SIG-M5 treated with dmso at 0.1 percent for 504 hours (cell line): Measurements from ENCODE around the gene PLXND1.
"Not testable (repeated sequence)": the region's sequence is repeated elsewhere in the genome, so short reads cannot be mapped to it uniquely, and the experiment has no call there.

Source experiments
- DNase-seq: peaks from one replicate; lab custom pipeline; 2025; ENCODE audit not compliant: unreplicated experiment; lab: John Stamatoyannopoulos, UW

PLXND1 gene

DNA sequence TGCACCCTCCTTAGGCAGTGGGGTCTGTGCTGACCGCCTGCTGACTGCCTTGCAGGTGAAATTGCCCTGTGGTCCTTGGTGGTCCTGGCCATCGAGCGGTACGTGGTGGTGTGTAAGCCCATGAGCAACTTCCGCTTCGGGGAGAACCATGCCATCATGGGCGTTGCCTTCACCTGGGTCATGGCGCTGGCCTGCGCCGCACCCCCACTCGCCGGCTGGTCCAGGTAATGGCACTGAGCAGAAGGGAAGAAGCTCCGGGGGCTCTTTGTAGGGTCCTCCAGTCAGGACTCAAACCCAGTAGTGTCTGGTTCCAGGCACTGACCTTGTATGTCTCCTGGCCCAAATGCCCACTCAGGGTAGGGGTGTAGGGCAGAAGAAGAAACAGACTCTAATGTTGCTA is 75.7 kb downstream of the PLXND1 start:
- DNase-seq, result no peak

DNA sequence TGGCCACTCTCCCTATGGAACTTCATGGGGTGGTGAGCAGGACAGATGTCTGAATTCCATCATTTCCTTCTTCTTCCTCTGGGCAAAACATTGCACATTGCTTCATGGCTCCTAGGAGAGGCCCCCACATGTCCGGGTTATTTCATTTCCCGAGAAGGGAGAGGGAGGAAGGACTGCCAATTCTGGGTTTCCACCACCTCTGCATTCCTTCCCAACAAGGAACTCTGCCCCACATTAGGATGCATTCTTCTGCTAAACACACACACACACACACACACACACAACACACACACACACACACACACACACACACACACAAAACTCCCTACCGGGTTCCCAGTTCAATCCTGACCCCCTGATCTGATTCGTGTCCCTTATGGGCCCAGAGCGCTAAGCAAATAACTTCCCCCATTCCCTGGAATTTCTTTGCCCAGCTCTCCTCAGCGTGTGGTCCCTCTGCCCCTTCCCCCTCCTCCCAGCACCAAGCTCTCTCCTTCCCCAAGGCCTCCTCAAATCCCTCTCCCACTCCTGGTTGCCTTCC is 76.2 kb downstream of the PLXND1 start:
- no peak for DNase-seq

DNA sequence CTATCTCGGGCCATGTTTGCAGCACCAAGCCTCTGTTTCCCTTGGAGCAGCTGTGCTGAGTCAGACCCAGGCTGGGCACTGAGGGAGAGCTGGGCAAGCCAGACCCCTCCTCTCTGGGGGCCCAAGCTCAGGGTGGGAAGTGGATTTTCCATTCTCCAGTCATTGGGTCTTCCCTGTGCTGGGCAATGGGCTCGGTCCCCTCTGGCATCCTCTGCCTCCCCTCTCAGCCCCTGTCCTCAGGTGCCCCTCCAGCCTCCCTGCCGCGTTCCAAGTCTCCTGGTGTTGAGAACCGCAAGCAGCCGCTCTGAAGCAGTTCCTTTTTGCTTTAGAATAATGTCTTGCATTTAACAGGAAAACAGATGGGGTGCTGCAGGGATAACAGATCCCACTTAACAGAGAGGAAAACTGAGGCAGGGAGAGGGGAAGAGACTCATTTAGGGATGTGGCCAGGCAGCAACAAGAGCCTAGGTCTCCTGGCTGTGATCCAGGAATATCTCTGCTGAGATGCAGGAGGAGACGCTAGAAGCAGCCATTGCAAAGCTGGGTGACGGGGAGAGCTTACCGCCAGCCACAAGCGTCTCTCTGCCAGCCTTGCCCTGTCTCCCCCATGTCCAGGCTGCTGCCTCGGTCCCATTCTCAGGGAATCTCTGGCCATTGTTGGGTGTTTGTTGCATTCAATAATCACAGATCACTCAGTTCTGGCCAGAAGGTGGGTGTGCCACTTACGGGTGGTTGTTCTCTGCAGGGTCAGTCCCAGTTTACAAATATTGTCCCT is 76.9 kb downstream of the PLXND1 start:
- no peak for DNase-seq

DNA sequence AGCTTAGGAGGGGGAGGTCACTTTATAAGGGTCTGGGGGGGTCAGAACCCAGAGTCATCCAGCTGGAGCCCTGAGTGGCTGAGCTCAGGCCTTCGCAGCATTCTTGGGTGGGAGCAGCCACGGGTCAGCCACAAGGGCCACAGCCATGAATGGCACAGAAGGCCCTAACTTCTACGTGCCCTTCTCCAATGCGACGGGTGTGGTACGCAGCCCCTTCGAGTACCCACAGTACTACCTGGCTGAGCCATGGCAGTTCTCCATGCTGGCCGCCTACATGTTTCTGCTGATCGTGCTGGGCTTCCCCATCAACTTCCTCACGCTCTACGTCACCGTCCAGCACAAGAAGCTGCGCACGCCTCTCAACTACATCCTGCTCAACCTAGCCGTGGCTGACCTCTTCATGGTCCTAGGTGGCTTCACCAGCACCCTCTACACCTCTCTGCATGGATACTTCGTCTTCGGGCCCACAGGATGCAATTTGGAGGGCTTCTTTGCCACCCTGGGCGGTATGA is 77.8 kb downstream of the PLXND1 start, which contains the start of gene RHO:
Gene RHO, plus strand, starts transcription at position 51 of the 512 bp plus-strand sequence. Its CDS starts 95 bp downstream, at position 146.
- DNase-seq, result no peak

DNA sequence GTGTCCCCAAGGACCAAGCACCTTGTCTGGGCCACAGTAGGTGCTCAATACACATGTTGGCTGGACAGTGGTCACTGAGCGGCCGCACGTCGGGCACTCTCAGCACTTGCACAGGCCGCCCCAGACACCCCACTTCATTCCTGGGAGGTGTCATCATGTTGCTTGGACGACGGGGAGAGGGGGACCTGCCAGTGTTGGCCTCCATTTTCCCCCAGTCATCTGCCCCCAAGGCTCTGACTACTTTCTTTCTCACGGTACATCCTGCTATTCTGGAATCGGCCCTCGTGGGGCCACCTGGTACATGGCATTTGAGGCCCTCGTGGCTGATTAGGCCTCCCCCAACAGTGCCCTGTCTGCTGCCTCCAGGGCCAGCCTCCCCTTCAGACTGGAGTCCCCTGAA is 79.2 kb downstream of the PLXND1 start:
- DNase-seq, result no peak

DNA sequence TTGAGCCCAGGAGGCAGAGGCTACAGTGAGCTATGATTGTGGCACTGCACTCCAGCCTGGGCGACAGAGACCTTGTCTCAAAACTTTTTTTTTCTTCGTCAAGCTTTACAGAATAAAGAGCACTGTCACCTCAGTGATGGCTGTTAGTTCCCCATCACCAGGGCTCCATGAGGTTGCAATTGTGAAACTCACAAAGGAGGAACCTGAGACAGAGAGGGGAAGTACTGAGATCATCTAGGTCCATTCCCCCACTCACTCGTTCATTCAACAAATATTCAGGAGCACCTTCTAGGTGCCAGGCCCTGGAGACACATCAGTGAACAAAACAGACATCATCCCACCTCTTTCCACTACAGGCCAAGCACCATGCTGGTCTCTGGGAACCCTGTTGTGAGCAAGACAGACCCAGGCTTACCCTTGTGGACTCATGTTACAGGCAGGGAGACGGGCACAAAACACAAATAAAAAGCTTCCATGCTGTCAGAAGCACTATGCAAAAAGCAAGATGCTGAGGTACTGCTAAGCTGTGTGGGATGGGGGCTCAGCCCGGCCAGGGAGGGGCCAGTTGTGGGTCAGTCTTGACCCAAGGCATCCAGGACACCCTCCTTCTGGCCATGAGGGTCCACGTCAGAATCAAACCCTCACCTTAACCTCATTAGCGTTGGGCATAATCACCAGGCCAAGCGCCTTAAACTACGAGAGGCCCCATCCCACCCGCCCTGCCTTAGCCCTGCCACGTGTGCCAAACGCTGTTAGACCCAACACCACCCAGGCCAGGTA is 80.2 kb downstream of the PLXND1 start:
- peak; percentile 96 for DNase-seq

DNA sequence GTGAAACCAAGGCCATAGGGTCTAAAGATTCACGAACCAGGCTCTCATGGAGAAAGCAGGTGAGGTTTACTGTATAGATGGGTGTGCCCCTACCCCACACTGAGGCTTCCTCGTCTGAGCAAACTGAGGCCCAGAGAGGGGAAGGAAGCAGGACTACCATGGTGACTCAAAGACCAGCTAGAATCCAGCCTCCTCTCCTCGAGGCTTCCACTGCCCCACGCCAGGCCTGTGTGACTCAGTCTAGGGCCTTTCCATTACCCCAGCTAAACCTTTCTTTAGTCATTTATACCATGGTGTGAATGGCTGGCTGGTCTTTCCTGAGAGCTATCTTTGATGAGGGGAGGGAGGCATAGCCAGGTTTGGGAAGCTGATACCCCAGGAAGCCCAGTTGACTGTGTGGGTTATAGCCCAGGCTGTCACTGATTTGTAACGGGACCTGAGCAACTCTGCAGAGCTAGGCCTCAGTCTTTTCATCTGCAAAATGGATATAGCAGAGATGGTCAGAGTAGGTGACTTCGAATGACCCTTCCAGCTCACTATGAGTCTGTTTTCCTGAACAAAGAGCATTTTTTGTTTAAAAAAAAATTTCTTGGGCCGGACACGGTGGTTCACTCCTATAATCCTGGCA is 81.0 kb downstream of the PLXND1 start:
- DNase-seq, result no peak

DNA sequence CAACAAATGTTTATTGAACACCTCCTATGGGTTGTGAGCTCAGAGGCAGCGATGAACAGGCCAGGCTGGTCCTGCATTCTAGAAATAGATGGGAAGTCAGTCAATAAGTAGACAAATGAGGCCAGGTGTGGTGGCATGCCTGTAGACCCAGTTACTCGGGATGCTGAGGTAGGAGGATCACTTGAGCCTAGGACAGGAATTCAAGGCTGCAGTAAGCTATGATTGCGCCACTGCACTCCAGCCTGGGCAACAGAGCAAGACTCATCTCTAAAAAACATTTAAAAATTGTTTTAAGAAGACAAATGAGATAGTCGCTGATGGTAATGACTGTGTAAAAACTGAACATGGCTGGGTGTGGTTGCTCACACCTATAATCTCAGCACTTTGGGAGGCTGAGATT is 82.4 kb downstream of the PLXND1 start:
- DNase-seq, result no peak

DNA sequence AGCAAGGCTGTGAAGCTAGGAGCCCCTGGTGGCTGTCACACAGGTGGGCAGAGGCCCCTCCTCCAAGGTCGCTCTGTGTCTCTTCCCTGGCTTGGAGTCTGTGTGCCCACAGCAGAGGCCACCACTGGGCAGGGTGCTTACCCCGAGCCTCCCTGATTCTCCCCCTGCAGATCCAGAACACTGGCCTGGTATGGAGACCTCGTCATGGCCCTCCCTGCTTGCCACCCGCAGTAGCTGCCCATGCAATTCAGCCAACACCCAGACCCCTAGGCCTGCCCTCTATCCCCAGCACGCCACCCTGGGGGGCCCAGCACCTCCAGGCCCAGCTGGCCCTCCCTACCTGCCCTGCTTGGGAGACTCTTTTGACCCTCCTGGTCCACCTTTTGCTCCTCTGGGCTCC is 83.5 kb downstream of the PLXND1 start:
- no peak for DNase-seq

DNA sequence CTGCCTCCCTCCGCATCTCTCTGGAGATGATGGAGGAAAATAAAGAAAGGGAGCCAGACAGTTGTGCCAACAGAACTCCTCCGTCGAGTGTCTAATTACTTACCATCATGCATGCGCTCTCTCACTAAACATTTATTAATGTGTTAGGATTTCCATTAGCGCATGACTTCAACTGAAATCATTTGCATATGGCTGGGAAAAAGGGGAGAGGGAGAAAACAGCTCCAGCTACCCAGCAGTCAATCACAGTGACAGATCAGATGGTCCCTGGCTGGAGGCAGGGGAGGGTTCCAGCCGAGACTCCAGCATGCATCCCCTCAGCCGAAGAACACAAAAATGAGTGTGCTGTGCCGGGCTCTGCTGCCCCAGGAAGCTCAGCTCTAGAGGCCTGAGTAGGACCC is 84.9 kb downstream of the PLXND1 start:
- DNase-seq, result no peak

DNA sequence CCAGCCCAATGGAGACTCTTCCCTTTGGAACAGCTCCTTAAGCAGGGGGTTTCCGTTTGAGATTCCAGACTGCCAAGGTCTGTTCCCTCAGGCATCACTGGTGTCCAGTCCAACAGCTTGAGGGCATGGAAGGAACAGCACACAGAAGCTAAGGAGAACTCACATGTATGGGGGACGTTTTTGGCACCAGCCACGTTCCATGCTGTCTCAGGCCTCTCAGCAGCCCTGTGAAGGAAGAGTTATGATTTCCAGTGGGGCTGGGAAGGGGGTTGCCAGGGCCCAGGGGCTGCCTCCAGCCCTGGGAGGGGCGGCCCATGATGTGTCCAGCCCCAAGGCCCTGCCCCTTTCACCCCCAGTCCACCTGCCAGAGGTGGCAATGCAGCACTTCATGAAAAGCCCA is 85.5 kb downstream of the PLXND1 start:
- DNase-seq, result no peak

DNA sequence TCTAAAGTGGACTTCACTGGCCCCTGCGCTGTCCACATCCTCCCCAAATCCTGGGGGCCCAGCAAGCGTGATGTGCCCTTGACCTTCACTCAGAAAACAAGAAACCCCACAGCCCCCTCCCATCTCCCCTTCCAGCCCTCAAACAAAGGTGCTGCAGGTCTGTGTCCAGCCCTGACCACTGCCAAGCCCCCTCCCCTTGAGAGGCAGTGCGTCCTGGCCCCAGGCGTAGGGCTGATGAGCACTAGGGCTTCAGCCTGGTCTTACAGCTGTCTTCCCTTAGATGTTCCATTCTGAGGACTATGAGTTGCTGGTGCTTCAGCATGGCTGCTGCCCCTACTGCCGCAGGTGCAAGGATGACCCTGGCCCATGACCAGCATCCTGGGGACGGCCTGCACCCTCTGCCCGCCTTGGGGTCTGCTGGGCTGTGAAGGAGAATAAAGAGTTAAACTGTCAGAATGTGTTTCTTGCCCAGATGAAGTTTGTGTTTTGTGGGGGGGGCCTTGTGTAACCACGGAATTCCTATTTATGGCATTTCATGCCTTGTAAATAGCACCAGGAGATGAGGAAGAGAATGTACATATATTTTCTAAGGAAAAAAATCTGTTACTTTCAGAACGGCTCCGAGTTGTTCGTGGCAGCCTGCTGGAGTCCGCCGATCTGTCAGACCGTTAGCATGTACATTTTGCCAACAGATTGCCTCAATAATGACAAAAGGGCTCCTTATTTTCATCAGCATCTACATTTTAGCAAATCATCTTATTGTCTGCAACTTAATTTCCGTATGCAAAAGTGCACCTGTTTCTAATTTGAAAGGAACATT is 86.4 kb downstream of the PLXND1 start:
- DNase-seq, result no peak

DNA sequence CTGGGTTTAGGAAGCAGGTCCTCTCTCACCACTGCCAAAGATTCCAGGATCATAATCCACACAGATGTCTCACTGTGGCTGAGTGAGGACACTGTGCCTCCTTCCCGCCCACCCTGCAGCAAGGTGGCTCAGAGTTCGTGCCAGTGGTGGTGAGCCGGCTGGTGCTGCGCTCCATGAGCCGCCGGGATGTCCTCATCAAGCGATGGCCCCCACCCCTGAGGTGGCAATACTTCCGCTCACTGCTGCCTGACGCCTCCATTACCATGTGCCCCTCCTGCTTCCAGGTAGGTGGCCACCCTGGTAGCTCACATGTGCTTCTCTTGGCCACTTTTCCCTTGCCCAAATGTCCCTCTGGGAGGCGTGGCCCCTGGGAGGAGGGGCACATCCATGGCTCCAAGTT is 87.0 kb downstream of the PLXND1 start:
- DNase-seq, result no peak

DNA sequence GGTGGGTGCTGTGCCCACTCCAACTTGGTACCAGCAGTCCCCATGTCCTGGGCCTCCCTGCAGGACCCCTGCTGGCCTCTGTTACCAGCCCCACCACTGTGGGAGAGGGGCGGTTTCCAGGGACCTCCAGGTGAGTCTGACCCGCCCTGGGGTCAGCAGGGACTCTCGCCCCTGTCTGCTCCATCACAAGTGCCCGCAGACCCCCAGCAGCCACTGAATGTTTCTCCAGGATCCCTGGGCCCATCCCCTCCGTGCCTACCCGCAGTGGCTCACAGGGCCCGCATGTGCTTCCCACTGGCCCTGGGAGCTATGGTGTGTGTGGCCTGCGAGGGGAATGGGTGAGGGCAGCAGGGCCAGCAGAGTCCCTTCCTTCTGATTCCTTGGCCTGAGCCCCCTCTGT is 87.9 kb downstream of the PLXND1 start:
- DNase-seq, result no peak

DNA sequence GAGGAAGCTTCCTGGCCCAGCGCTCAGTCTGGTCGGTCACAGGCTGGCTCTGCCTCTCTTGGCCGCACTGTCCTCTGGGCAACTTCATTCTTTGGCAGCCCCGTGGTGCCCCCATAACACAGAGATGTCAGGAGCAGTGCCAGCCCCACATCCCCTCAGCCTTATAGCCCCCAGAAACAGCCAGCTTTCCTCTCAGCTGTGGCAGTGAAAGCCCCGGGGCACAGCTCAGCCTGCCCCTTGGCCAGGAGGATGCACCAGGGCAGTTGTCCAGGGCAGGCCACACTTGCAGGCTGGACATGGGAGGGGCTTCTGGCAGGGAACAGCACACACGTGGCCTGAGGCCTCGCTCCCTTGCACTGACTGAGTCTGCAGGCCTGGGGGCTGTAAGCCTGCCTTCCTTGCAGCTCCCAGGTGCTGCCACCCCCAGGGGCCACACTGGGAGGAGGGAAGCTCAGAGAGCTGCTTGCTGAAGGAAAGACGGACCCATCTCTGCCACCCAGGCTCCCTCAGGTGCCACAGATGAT is 88.4 kb downstream of the PLXND1 start:
- no peak for DNase-seq

DNA sequence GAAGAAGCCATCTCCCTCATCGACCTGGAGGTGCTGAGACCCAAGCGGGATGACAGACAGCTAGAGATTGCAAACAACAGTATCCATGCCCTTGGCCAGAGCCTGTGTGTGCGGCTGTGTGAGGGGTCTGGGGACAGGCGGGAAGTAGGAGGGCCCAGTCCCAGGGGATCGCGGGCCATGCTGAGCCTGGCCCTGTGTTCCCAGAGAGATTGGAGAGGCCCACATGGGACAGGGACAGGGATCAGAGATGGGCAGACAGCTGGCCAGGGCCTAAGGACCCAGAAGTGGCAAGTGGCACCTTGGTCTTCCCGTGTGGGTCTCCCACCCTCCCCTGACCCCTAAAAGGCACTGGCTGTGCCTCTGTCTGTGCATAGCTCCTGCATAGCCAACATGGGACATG is 89.0 kb downstream of the PLXND1 start:
- no peak for DNase-seq

DNA sequence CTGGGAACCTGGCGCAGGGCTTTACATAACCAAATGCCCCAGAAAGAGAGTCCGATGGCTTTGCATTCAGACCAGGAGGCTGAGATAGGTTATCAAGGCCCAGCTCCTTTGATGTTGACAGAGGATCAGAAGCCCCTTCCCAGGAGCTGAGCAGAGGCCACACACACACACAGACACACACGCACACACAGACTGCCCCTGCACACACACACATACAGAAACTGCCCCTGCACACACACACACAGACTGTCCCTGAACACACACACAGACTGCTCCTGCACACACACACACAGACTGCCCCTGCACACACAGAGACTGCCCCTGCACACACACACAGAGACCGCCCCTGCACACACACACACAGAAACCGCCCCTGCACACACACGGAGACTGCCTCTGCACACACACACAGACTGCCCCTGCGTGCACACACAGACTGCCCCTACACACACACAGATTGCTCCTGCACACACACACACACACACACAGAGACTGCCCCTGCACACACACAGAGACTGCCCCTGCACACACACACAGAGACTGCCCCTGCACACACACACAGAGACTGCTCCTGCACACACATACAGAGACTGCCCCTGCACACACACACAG is 90.5 kb downstream of the PLXND1 start:
- DNase-seq, result not testable (repeated sequence)

DNA sequence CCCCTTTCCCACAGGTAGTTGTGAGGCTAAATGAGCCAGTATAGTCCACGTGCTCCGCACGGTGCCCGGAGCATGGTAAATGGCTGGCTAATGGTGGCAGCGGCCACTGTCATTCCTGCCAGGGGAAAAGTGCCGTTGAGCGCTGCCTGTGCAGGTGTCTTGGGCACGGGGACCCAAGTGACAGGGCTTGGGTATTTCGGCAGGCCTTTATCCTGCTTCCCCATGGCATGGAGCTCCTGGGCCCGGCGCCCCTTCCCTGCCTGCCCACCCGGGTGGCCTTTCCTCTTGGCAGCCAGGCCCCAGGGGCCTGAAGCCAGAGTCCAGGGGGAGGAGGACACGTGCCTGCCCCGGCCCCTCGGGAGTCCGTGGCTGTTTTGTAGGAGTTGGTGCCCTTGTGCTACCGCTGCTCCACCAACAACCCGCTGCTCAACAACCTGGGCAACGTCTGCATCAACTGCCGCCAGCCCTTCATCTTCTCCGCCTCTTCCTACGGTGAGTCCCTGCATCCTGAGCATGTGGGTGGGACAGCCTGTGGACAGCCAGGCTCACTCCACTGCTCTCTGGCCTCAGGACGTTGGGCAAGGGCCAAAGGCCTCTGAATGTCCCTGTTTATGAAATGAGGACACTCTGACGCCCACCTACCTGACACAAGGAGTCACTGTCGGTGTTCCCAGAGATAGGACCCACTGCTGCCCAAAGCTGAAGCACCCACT is 91.2 kb downstream of the PLXND1 start:
- DNase-seq, result not testable (repeated sequence)

DNA sequence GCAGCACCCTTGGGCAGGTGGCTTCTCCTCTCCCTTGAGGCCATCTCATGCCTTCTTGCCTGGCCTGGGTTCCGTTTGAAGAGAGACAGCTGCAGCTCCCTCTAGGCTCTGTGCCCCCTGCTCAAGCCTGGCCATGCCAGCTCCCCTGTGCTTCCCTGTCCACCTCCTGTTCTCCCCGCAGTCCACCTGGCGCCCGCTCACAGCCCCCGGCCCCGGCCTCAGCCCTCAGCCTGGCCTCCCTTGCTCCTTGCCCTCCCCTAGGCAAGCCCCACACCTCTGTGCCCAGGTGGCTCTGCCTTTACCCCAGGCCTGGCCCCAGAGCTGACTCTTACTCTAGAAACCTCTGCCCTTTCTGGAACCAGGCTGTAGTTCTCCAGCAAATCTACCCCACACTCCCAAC is 91.9 kb downstream of the PLXND1 start:
- DNase-seq, result no peak
